Peyer's patch (tissue), 4 donors: ENCODE data around the gene NOS1AP.
A peak's percentile ranks its signal among the peaks of the same experiment; 100 is the strongest.

ENCODE experiments used
- CTCF ChIP-seq, 6 experiments: fragments of 450-650 bp in 4 of 6; fragments of 200-600 bp in 2 of 6; sonication (generic) in 1 of 6; IDR thresholded peaks; one replicate each; pipeline ENCODE4 v1.5.1; 2017 to 2019; ENCODE audit warnings: antibody characterized with exemption in 6 of 6, mild to moderate bottlenecking in 3 of 6, moderate library complexity in 1 of 6
- POLR2A ChIP-seq, 2 donors: fragments of 450-650 bp; IDR thresholded peaks; one replicate each; pipeline ENCODE4 v1.5.1; 2017; ENCODE audit warnings: antibody characterized with exemption in 2 of 2, mild to moderate bottlenecking in 2 of 2, moderate library complexity in 2 of 2

- TF ChIP-seq CTCF (IDR thresholded peaks at IDR 0.05) (peak in 3 of 6 experiments; percentile 25 to 38 (median 33)), POLR2A (IDR thresholded peaks at IDR 0.05) (no peak)
Observed at GRCh38 chr1:162230096-162230495, 160.6 kb downstream of the NOS1AP start.
